ENCODE measurements around the gene DRP2.

GRCh38 chrX:101230636-101231035 lies 11.1 kb downstream of the DRP2 start:
- no peak for TF ChIP-seq POLR2A (IDR thresholded peaks at IDR 0.05)
- TF ChIP-seq CTCF (IDR thresholded peaks at IDR 0.05): no peak
